Measurements from ENCODE around the gene ARHGAP22. TPM values are rescaled to one million over a fixed set of nuclear protein-coding genes. Genes with fewer than 3 reads are reported as not detected.

The ARHGAP22 gene
- total and polyA plus RNA-seq, 11 donors: 1.1 to 9.5 (median 2.8) TPM

GRCh38 chr10:48574322-48574796 lies 30.5 kb downstream of the ARHGAP22 start:
- DNase-seq (no peak), ATAC-seq (no peak)
- Histone ChIP-seq H3K27ac (no peak overlapping the region), H3K9me3 (no peaks in the 10 kb centered on the region), H3K4me3 (no peak overlapping the region), H3K27me3 (no peaks in the 10 kb centered on the region), H3K36me3 (no peaks in the 10 kb centered on the region), H3K4me1 (peaks cover 0 to 33% (median 2%) of the 10 kb centered on the region in 12 donors)
- no peak for TF ChIP-seq CTCF (IDR thresholded peaks at IDR 0.05)
- TF ChIP-seq POLR2A (IDR thresholded peaks at IDR 0.05): no peak
- intact Hi-C loops (cut with DNase I): no loop called here
- 82 to 86% (median 85%) methylated on average over 5 of the region's 5 CpGs for WGBS, 4 donors

GRCh38 chr10:48573045-48573444 lies 31.8 kb downstream of the ARHGAP22 start:
- no peaks in the 10 kb centered on the region for H3K27me3 ChIP-seq
- intact Hi-C loops (cut with DNase I): no loop called here
- 87 to 95% (median 93%) methylated on average over 5 of the region's 5 CpGs for WGBS, 4 donors

GRCh38 chr10:48572414-48572813 lies 32.5 kb downstream of the ARHGAP22 start:
- H3K4me1 ChIP-seq: peaks cover 0 to 18% (median 0%) of the 10 kb centered on the region in 12 donors
- no peaks in the 10 kb centered on the region for H3K9me3 ChIP-seq
- 85 to 95% (median 91%) methylated on average over 2 of the region's 2 CpGs for WGBS, 4 donors
- DNase-seq: no peak
- no peak overlapping the region for H3K4me3 ChIP-seq
- intact Hi-C loops (cut with DNase I): no loop called here
- no peaks in the 10 kb centered on the region for H3K36me3 ChIP-seq
- H3K27ac ChIP-seq: no peak overlapping the region
- no peaks in the 10 kb centered on the region for H3K27me3 ChIP-seq
- TF ChIP-seq CTCF (IDR thresholded peaks at IDR 0.05) (no peak), POLR2A (IDR thresholded peaks at IDR 0.05) (no peak)
- ATAC-seq: no peak

More at GRCh38 chr10:48573045-48573444, 31.8 kb downstream of the ARHGAP22 start:
- Histone ChIP-seq H3K9me3 (no peaks in the 10 kb centered on the region), H3K4me3 (no peak overlapping the region), H3K27ac (no peak overlapping the region), H3K4me1 (peaks cover 0 to 21% (median 0%) of the 10 kb centered on the region in 12 donors), H3K36me3 (no peaks in the 10 kb centered on the region)
- DNase-seq (no peak), ATAC-seq (no peak)
- TF ChIP-seq POLR2A (IDR thresholded peaks at IDR 0.05) (no peak), CTCF (IDR thresholded peaks at IDR 0.05) (no peak)

- ATAC-seq (no peak), DNase-seq (no peak)
- 94 to 96% (median 94%) methylated on average over 6 to 8 of the region's 8 CpGs for WGBS, 4 donors
- Histone ChIP-seq H3K27me3 (no peaks in the 10 kb centered on the region), H3K9me3 (no peaks in the 10 kb centered on the region), H3K36me3 (no peaks in the 10 kb centered on the region), H3K27ac (no peak overlapping the region), H3K4me3 (no peak overlapping the region), H3K4me1 (no peaks in the 10 kb centered on the region)
- no peak for TF ChIP-seq CTCF (IDR thresholded peaks at IDR 0.05)
- no peak for TF ChIP-seq POLR2A (IDR thresholded peaks at IDR 0.05)
- intact Hi-C loops (cut with DNase I): no loop called here
Measured at GRCh38 chr10:48568546-48568945, 36.3 kb downstream of the ARHGAP22 start.

All from heart left ventricle (tissue), 16 donors.